GM19238 (cell line): ENCODE measurements around the gene COL6A5.

Experiments
- DNase-seq: peaks from one replicate; pipeline ENCODE4 v3.0.0; 2011; ENCODE audit warnings: low spot score; ENCODE audit not compliant: insufficient read length

The COL6A5 gene

DNA sequence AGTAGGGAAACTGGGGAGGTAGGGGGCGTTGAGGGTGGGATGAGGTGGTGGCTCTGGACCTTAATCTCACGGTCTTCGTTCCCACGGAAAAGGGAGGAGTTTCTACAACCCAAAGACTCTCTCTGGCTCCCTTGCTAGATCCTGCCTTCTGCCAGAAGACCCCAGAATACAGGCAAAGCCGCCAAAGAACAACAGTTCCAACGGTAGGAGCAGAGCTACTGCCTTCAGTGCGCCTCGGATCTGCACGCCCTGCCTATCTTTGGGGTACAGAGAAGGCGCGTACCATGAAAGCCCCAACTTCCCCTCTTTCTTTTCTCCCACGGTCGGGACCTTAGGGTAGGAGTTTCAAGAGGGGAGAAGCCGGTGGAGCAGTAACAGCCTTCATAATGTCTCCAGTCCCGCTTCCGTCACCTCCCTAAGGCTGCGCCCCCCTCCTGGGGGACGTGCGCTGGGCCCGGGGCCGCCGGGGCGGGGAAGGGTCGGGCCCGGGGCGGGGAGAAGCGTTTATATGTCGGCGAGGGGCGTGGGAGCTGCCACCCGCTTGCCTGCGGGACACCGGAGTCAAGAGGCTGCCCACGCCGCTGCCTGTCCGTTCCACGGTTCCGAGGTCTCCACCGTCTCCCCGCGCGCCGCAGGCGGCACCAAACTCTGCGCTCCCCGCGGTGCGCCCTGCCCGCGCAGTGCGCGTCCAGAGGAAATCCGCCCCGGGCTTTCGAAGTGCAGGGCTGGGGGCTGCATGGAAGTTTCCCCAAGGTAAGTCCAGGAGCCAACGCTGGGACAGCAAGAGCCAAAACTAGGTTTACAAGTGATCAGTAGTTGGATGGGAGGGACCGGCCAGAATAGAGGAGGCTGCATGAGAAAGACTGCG lies 171.4 kb downstream of the COL6A5 start, which contains the start of gene COL6A6:
Gene COL6A6 (plus strand): TSS at position 533 of the 868 bp plus-strand sequence. CDS start 43,188 bp downstream, outside the sequence.
- DNase-seq = no peak

GRCh38 chr3:130517602-130518001 lies 172.1 kb downstream of the COL6A5 start:
- DNase-seq = no peak

DNA sequence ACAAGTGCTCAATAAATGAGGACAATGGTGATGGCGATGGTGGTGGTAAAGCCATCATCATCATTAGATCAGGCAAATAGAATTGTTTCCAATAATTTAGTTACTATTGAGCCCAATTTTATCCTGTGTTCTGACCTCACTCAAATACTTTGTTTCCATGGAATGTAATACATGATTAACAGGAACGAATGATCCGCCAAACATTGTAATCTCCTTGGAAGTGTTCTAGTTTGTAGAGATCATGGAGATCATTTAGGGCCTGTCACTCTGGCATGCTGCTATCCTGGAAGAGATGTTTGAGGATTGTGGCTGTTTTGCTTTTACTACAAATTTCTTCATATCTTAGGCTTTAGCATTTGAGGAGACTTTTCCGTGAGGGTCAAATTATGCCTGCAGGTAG lies 174.3 kb downstream of the COL6A5 start:
- DNase-seq = no peak

- DNase-seq = no peak
Measured at GRCh38 chr3:130522399-130522798, 176.9 kb downstream of the COL6A5 start.

DNA sequence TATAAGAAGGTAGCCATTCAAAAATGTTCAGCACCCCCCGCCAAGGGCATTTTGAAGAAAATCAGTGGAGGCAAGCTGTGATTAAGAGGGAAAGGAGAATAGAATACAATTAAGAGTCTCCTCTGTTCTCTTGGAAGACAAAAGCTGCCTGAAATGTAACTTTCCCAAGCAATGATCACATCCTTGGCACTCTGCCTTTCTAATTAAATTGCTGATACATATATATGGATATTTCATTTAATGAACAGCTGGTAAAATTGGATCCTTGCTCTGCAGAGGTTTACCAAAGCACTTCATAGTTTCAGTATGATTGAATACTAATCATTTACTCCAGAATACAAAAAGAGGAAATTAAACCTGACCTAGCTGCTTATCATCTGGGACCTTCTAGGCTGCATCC lies 182.0 kb downstream of the COL6A5 start:
- no peak for DNase-seq

GRCh38 chr3:130528120-130528519 lies 182.6 kb downstream of the COL6A5 start:
- no peak for DNase-seq

GRCh38 chr3:130529486-130530215 lies 184.2 kb downstream of the COL6A5 start:
- no peak for DNase-seq

DNA sequence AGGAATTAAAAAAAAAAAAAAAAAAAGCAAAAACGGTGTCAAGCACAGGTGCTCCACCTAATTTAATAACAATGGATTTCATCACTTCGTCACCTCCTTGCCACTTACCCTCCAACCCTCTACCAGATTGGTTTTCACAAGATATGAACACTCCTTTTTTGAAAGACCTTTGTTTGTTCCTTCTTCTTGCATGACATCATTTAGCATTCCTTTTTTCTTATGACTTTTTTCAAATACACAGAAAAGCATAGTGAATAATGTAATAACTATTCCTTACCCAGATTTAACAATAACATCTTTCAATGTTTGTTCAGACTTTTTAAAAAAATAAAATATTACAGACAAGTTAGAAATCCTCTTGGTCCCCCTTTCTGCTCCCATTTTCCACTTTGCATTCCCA lies 187.8 kb downstream of the COL6A5 start:
- DNase-seq = no peak
